ENCODE measurements around the gene TNNI3.

GRCh38 chr19:55137915-55138314 lies 19.6 kb downstream of the TNNI3 start:
- TF ChIP-seq POLR2A (IDR thresholded peaks at IDR 0.05; ENCODE audit: low read depth, low read length) (no peak), POLR2AphosphoS5 (IDR thresholded peaks at IDR 0.05; ENCODE audit: low read depth, low read length) (no peak), TAF1 (IDR thresholded peaks at IDR 0.05; ENCODE audit: low read depth, low read length) (no peak), SPI1 (IDR thresholded peaks at IDR 0.05; ENCODE audit: low read depth, low read length) (no peak), POU2F2 (IDR thresholded peaks at IDR 0.05; ENCODE audit: low read depth, low read length) (no peak), PAX5 (IDR thresholded peaks at IDR 0.05; ENCODE audit: insufficient read depth, low read length, severe bottlenecking) (no peak)

Measured in GM12891 (cell line).